GM23248 (cell line): Measurements from ENCODE around the gene MTSS2. TPM values are rescaled to one million over a fixed set of nuclear protein-coding genes. Genes with fewer than 3 reads are reported as not detected.

Experiments used
- DNase-seq: peaks from one replicate; pipeline ENCODE4 v3.0.0-alpha.2; 2015
- H2AFZ ChIP-seq: fragments of 200-600 bp; sonication (generic); 2 replicates; pipeline ENCODE4 v1.6.1; 2016; ENCODE audit warnings: antibody characterized with exemption
- H3F3A ChIP-seq: fragments of 200-600 bp; sonication (generic); 2 replicates; pipeline ENCODE4 v1.6.1; 2016; ENCODE audit warnings: mild to moderate bottlenecking, antibody characterized with exemption, mixed run types; ENCODE audit not compliant: insufficient read depth
- H3K27ac ChIP-seq: fragments of 200-600 bp; sonication (generic); 2 replicates; pipeline ENCODE4 v1.5.1; 2016; ENCODE audit warnings: mild to moderate bottlenecking
- H3K27me3 ChIP-seq: fragments of 200-600 bp; sonication (generic); replicated peaks from 2 replicates; pipeline ENCODE4 v1.6.1; 2016; ENCODE audit warnings: mild to moderate bottlenecking; ENCODE audit not compliant: insufficient read depth
- H3K36me3 ChIP-seq: fragments of 200-600 bp; sonication (generic); 2 replicates; pipeline ENCODE4 v1.6.1; 2016; ENCODE audit warnings: low read depth, mild to moderate bottlenecking
- H3K4me1 ChIP-seq: fragments of 200-600 bp; sonication (generic); 2 replicates; pipeline ENCODE4 v1.6.1; 2016; ENCODE audit warnings: mild to moderate bottlenecking; ENCODE audit not compliant: insufficient read depth
- H3K4me2 ChIP-seq: fragments of 200-600 bp; sonication (generic); one replicate; pipeline ENCODE4 v1.6.1; 2016; ENCODE audit warnings: mild to moderate bottlenecking; ENCODE audit not compliant: unreplicated experiment
- H3K4me3 ChIP-seq: fragments of 200-600 bp; sonication (generic); 2 replicates; pipeline ENCODE4 v1.5.1; 2016; ENCODE audit warnings: mild to moderate bottlenecking
- H3K79me2 ChIP-seq: fragments of 200-600 bp; sonication (generic); 2 replicates; pipeline ENCODE4 v1.6.1; 2016; ENCODE audit warnings: mild to moderate bottlenecking; ENCODE audit not compliant: insufficient read depth
- H3K9ac ChIP-seq: fragments of 200-600 bp; sonication (generic); 2 replicates; pipeline ENCODE4 v1.6.1; 2016; ENCODE audit warnings: mild to moderate bottlenecking
- H3K9me2 ChIP-seq: fragments of 200-600 bp; sonication (generic); 2 replicates; pipeline ENCODE4 v1.6.1; 2016; ENCODE audit warnings: mixed run types, mild to moderate bottlenecking, moderate library complexity; ENCODE audit not compliant: insufficient read depth
- H3K9me3 ChIP-seq: fragments of 200-600 bp; sonication (generic); one replicate; pipeline ENCODE4 v1.6.1; 2017; ENCODE audit warnings: low read depth
- H4K20me1 ChIP-seq: fragments of 200-600 bp; sonication (generic); 2 replicates; pipeline ENCODE4 v1.6.0; 2016; ENCODE audit not compliant: insufficient read depth
- EZH2 ChIP-seq: fragments of 200-600 bp; sonication (generic); IDR thresholded peaks from 2 replicates; pipeline ENCODE4 v1.6.1; 2018; ENCODE audit warnings: antibody characterized with exemption, mild to moderate bottlenecking; ENCODE audit not compliant: insufficient read depth, poor library complexity, severe bottlenecking
- EZH2phosphoT487 ChIP-seq: fragments of 200-600 bp; sonication (generic); IDR thresholded peaks from 2 replicates; pipeline ENCODE4 v1.6.1; 2018; ENCODE audit warnings: antibody characterized with exemption, moderate library complexity, mild to moderate bottlenecking, low read depth; ENCODE audit not compliant: insufficient read depth
- WGBS, 2 experiments: methylation state at CpG; one replicate each; pipeline ENCODE4 v1.1.6; 2015 to 2017; ENCODE audit warnings: low lambda C conversion rate in 2 of 2, low coverage in 1 of 2; ENCODE audit errors: missing lambda C conversion rate in 2 of 2; 5-methylcytosine and 5-hydroxymethylcytosine counted together
- in situ Hi-C: fragments of 300-500 bp; cut with MboI; formaldehyde crosslinking; loops from 2 replicates; pipeline ENCODE4 v1.15.0; 2020
- polyA plus RNA-seq: library from polyadenylated mRNA; unstranded; fragments of >200 nt; fragmentation: Nextera tagmentation; extraction: Ambion mirVana; gene quantifications from 2 replicates; pipeline ENCODE4 v1.2.1, GENCODE V29; 2016
- total RNA-seq: library from RNA; depleted of rRNA; stranded (reverse); fragments of >200 nt; shearing (Covaris generic); gene quantifications from 2 replicates; pipeline ENCODE4 v1.2.3, GENCODE V29; 2014

MTSS2 gene
- total and polyA plus RNA-seq, 2 experiments from 2014 or later, result 0.44 to 23.7 TPM

- Histone ChIP-seq H3K9me2 (no peaks in the 10 kb centered on the region), H2AFZ (no peak overlapping the region), H3K27ac (no peak overlapping the region), H3K4me1 (no peaks in the 10 kb centered on the region), H3K4me2 (no peak overlapping the region), H4K20me1 (no peaks in the 10 kb centered on the region), H3K9me3 (no peaks in the 10 kb centered on the region), H3K9ac (no peak overlapping the region), H3K27me3 (no peaks in the 10 kb centered on the region), H3K79me2 (no peaks in the 10 kb centered on the region), H3K36me3 (no peaks in the 10 kb centered on the region; the same call in 1 of the 2 replicates), H3K4me3 (no peak overlapping the region), H3F3A (no peaks in the 10 kb centered on the region)
- TF ChIP-seq EZH2, result no peak
- DNase-seq, result no peak
- 83 to 86% methylated on average over 9 of the region's 9 CpGs for WGBS, 2 experiments
- in situ Hi-C loops, result no loop called here
Observed at GRCh38 chr16:70726892-70727361, 41.1 kb upstream of the MTSS2 start.

GRCh38 chr16:70725912-70726828, 40.3 kb upstream of the MTSS2 start:
- Histone ChIP-seq H3K36me3 (no peaks in the 10 kb centered on the region; the same call in 1 of the 2 replicates), H3K4me3 (no peak overlapping the region), H4K20me1 (no peaks in the 10 kb centered on the region), H3K27me3 (no peaks in the 10 kb centered on the region), H3K27ac (no peak overlapping the region), H3K9ac (no peak overlapping the region), H3K9me3 (no peaks in the 10 kb centered on the region), H3K4me2 (no peak overlapping the region), H3K4me1 (no peaks in the 10 kb centered on the region), H3K79me2 (no peaks in the 10 kb centered on the region), H3K9me2 (no peaks in the 10 kb centered on the region), H2AFZ (no peak overlapping the region), H3F3A (no peaks in the 10 kb centered on the region)
- in situ Hi-C loops, result no loop called here
- 80 to 81% methylated on average over 29 to 31 of the region's 31 CpGs for WGBS, 2 experiments
- no peak for DNase-seq
- no peak for TF ChIP-seq EZH2phosphoT487
- no peak for TF ChIP-seq EZH2

- WGBS, 2 experiments, result 80 to 81% methylated on average over 20 to 22 of the region's 22 CpGs
- Histone ChIP-seq H3K79me2 (no peaks in the 10 kb centered on the region), H3K27ac (no peak overlapping the region), H3K9ac (no peak overlapping the region), H3F3A (no peaks in the 10 kb centered on the region), H2AFZ (no peak overlapping the region), H4K20me1 (no peaks in the 10 kb centered on the region), H3K4me2 (no peak overlapping the region), H3K4me3 (no peak overlapping the region), H3K36me3 (no peaks in the 10 kb centered on the region), H3K9me3 (no peaks in the 10 kb centered on the region), H3K9me2 (no peaks in the 10 kb centered on the region), H3K4me1 (no peaks in the 10 kb centered on the region), H3K27me3 (no peaks in the 10 kb centered on the region)
- no peak for TF ChIP-seq EZH2
- TF ChIP-seq EZH2phosphoT487, result no peak
- no peak for DNase-seq
- in situ Hi-C loops, result no loop called here
Observed at GRCh38 chr16:70725024-70725911, 39.4 kb upstream of the MTSS2 start.

- H4K20me1 ChIP-seq, result no peaks in the 10 kb centered on the region
- H3K4me1 ChIP-seq, result no peaks in the 10 kb centered on the region
- H3K4me2 ChIP-seq, result no peak overlapping the region
- no peak overlapping the region for H2AFZ ChIP-seq
- no peaks in the 10 kb centered on the region for H3K9me3 ChIP-seq
- no peaks in the 10 kb centered on the region for H3K36me3 ChIP-seq
- in situ Hi-C loops, result no loop called here
- H3K9ac ChIP-seq, result no peak overlapping the region
- H3K27me3 ChIP-seq, result no peaks in the 10 kb centered on the region
- no peak overlapping the region for H3K4me3 ChIP-seq
- WGBS, 2 experiments, result 97 to 98% methylated on average over 15 of the region's 15 CpGs
- H3K27ac ChIP-seq, result no peak overlapping the region
- H3K79me2 ChIP-seq, result no peaks in the 10 kb centered on the region
- no peak for DNase-seq
- no peak for TF ChIP-seq EZH2phosphoT487
- no peak for TF ChIP-seq EZH2
- H3K9me2 ChIP-seq, result no peaks in the 10 kb centered on the region
- H3F3A ChIP-seq, result no peaks in the 10 kb centered on the region
Observed at GRCh38 chr16:70724146-70725023, 38.5 kb upstream of the MTSS2 start.
